G401 (cell line): Measurements from ENCODE around the gene DAPP1. TPM values are rescaled to one million over a fixed set of nuclear protein-coding genes. Genes with fewer than 3 reads are reported as not detected.
A peak's percentile ranks its signal among the peaks of the same experiment; 100 is the strongest.
"Not testable (repeated sequence)": the region's sequence is repeated elsewhere in the genome, so short reads cannot be mapped to it uniquely, and the experiment has no call there.

Experiments used
- DNase-seq: peaks from one replicate; pipeline ENCODE4 v3.0.0-alpha.2; 2015; ENCODE audit warnings: low spot score
- in situ Hi-C: cut with HindIII; loops from 2 replicates; pipeline ENCODE4 v1.10.0; 2016; ENCODE audit warnings: low sequenced_read_pairs, mixed read lengths
- total RNA-seq: library from RNA; depleted of rRNA; stranded (reverse); fragments of >200 nt; shearing (Covaris generic); gene quantifications from 2 replicates; pipeline ENCODE4 v1.2.3, GENCODE V29; 2014; rRNA removed

DAPP1 gene
- not detected in 2 replicates for total RNA-seq

DNA sequence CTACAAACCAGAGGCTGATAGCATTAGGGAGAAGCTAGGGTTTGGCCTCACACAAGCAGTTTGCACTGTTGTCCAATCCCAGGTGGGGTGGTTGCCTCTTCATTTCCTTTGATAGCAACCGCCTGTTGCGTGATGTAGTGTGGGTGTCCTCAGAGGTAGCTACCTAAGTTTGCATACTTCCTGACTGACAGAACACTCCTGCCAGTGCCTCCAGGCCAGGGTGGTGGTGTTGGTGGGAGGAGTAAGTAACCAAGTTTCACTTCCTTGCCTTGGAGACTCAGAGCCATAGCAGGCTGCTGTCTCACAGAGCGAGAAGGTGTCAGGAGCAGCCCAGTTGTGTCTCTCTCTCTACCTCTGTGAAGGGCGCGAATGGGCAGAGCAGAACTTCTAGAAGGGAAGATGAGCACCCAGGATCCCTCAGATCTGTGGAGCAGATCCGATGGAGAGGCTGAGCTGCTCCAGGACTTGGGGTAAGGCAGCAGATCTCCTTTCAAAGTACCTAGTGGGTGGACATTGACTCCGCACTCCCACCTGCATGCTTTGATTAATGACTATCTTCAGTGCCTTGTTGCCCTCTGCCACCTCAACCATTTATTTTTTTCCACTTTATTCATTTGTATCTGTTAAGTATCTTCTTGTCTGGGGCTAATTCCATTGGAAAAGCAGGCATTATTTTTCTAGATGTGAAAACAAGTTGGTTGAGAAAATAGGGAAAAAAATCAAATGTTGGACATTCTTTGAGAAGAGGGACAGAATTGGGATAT lies at the start of gene DAPP1:
DAPP1 (plus strand) TSS at position 283 of the 764 bp plus-strand sequence; CDS start at position 370, 87 bp downstream.
- DNase-seq: no peak
- in situ Hi-C loops: no loop called here

DNA sequence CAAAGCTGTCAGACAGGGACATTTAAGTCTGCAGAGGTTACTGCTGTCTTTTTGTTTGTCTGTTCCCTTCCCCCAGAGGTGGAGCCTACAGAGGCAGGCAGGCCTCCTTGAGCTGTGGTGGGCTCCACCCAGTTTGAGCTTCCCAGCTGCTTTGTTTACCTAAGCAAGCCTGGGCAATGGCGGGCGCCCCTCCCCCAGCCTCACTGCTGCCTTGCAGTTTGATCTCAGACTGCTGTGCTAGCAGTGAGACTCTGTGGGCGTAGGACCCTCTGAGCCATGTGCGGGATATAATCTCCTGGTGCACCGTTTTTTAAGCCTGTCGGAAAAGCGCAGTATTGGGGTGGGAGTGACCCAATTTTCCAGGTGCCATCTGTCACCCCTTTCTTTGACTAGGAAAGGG lies 45.8 kb upstream of the DAPP1 start:
- DNase-seq, in situ Hi-C loops: not testable (repeated sequence)

- in situ Hi-C loops: no loop called here
- no peak for DNase-seq
Measured at GRCh38 chr4:99783940-99784339, 32.7 kb upstream of the DAPP1 start.

DNA sequence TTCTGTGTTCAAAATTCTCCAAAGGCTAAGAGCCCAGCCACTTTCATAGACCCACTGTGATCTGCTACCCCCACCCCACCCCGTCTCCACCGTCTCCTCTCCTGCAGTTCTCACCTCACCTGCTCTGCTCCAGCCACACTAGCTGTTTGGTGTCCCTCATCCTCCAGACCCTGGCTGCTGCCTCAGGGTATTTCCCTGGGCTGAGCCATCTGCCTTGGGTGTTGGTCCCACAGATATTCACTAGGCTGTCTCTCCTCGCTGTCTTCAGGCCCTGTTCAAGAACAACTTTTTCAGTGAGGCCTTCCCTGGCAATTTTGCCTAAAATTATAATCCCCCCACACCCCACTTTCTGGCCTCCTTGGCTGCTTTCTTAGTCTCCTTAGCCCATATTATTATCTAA lies 31.8 kb upstream of the DAPP1 start:
- in situ Hi-C loops: no loop called here
- no peak for DNase-seq

DNA sequence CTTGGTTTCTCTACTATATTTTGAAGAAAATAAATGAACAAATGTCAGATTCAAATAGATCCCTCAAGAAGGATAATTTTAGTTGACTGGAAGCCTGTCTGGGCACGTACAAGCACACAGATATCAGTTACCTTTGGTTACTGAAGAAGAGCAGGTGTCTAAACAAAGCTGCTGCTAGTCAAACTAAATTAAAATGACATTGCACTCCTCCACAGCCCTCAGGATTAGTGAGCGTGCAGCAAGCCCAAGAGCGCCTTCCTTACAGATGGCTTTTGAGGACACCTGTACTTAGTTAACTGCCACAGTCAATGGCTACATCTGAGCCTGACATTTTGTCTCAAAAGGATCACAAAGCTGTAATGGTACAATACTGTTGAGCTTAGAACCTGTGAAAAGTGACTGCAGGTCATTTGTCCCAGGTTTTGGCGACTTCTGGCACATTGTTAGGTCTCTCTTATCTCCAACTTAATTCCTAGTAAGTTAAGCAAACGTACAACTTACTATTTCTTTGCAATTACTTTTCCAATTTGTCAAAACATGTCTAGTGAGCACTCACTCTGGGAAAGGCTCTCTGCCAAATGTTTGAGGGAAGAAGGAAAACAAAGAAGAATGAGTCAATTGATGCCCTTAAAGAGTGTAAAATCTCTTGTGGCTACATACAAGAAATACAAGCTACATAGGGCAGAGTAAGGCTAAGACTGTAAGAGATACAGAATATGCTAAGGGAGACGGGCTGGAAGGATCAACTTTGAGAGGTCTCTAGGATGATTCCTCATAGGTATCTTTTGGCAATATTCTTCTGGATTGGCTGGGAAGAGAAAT lies 25.6 kb upstream of the DAPP1 start:
- in situ Hi-C loops: no loop called here
- DNase-seq: no peak

DNA sequence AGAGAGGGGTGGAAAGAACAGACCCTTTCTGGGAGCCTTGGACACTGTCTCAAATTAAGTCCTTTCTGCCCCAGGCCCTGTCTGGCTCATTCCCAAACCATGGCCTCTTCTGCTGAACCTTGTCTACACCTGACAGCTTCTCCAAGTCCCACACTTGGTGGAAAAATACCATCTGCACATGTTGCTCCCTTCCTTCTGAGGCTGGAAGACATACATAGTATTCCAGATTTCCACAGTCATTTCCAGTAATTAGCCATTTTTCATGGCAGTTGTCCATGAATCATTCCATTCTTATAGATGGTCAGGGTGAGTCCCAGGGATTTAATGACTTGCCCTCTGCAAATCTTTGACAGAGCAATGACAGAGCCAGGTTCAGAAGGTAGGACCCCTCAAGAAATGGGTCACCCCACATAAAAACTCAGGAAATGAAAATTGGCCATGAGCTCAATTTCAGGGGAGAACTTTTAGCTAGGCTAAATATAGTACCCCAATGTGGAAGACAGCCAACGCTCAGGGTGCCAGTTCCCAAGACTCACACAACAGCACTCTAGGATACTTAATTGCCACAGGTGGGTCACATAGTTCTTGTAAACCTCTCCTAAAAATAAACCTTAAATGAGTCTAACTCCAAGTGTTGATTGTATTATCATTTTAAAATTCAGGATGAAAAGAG lies 16.2 kb upstream of the DAPP1 start:
- in situ Hi-C loops: no loop called here
- DNase-seq: no peak

DNA sequence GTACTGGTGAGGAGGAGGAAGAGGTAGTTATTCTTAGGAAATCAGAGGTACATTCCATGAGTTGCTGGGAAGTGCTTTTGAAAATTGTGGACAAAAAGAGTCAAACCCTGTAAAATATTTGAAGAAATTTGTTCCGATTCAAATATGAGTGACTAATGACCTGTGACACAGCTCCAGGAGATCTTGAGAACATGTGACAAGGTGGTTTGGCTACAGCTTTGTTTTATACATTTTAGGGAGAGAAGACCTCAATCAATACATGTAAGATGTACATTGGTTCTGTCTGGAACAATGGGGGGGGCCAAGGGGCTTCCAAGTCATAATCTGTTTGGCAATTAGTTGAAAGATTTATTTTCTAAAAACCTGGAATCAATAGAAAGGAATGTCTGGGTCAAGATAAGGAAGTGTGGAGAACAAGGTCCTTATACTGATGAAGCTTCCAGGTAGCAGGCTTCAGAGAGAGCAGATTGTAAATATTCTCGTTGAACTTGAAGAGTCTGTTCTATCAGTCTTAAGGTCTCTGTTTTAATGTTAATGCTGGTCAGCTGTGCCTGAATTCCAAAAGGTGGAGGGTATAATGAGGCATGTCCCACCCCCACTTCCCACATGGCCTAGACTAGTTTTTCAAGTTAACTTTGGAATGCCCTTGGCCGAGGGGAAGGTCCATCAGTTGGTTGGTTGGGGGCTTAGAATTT lies 15.5 kb upstream of the DAPP1 start:
- in situ Hi-C loops: no loop called here
- no peak for DNase-seq

GRCh38 chr4:99803566-99804101 lies 13.0 kb upstream of the DAPP1 start:
- in situ Hi-C loops: no loop called here
- DNase-seq: no peak

DNA sequence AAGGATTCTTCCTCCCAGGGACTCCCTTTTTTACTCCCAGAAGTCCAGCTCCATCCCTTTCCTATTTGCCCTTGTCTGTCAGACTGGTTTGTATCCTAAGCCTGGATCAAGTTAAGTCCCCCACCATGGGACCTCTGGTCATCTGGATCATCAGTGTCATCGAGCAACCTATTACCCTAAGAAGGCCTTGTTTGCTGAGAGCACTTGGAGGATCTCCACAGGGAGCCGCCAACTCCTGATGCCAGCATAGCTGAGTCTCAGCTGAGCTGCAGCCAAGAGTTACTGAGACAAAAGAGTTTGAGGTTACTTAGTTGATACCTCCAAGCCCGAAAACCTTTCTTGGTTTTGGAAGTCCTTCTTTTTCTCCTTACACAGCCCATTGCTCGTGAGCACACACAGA lies 10.1 kb upstream of the DAPP1 start:
- DNase-seq: no peak
- in situ Hi-C loops: no loop called here

DNA sequence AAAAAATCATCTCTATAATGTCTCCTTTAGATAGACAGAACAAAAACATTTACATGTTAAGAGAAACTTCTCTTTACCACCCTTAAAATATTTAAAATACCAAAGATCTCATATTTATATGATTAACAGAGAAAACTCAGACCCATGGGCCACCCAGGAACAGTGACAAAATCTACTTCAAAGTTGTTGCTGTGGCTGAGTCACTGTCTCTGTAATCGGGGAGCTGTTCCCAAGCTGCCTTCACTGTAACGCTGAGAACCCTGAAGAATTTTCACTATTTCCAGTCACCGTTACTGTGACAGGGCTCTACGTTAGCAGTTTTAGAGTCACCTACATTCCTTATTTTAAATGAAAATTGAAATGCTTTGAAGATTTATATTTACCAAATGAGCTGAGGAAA lies 9.0 kb upstream of the DAPP1 start:
- in situ Hi-C loops: no loop called here
- DNase-seq: no peak

GRCh38 chr4:99808260-99808857 lies 8.3 kb upstream of the DAPP1 start:
- in situ Hi-C loops: no loop called here
- peak; percentile 14 for DNase-seq

DNA sequence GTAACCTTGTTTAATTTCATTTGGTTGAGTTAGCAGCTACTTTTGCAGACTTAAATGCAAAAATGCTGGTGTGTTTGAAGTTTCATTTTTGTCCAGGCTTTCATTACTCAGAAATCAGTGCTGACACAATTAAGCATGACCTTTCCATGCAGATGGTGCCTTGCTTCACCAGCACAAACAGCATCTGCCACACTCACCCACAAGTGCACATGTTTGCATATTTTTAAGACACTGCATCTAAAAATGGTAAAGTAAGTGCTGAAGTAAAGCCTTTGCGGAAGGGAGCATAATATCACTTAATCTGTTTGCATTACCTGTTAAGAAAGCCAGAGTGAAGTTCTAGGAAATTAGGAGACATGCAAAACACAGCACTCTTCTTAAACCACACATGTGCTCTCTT lies 7.3 kb upstream of the DAPP1 start:
- in situ Hi-C loops: no loop called here
- DNase-seq: no peak

GRCh38 chr4:99810536-99810935 lies 6.1 kb upstream of the DAPP1 start:
- no peak for DNase-seq

DNA sequence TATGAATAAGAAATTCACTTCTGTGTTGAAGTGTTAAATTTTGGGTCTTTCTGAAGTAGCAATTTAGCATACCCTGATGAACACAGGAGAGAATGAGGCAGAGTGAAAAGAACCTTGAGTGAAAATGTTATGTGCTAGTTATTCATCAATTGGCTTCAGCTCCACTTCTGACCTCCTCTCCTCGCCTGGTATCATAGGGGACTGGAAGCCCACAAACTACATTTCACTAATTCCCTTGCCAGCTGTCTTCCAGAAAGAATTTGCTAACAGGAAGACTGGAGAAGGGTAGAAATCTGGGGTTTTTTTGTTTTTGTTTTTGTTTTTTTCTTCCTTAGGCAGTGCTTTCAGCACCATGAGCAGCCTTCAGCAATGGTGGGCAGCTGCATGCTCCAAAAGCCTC lies 5.5 kb upstream of the DAPP1 start:
- in situ Hi-C loops: no loop called here
- DNase-seq: no peak

More at GRCh38 chr4:99810536-99810935, 6.1 kb upstream of the DAPP1 start:
- in situ Hi-C loops: no loop called here

- DNase-seq: peak; percentile 4
- in situ Hi-C loops: no loop called here
Measured at GRCh38 chr4:99811850-99812249, 4.8 kb upstream of the DAPP1 start.

DNA sequence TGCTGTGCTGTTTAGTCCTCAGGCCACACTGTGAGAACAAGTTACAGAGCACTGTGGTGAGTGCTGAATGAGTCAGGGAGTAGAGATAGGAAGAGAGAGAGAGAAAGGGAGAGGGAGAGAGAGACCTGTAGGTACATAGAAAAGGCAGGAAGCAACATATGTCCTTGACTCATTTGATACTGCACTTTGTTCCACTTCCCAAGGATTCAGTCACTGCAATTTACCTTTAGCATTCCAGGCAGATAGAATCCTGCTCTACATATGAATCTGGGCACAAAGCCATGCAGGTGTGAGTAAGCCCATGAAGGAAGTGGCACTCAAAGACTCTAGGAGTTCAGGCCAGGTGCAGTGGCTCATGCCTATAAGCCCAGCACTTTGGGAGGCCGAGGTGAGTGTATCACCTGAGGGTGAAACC lies 1.0 kb upstream of the DAPP1 start:
- in situ Hi-C loops: no loop called here
- DNase-seq: no peak

GRCh38 chr4:99817309-99817890 lies 773 bp downstream of the DAPP1 start:
- DNase-seq: no peak
- in situ Hi-C loops: no loop called here

DNA sequence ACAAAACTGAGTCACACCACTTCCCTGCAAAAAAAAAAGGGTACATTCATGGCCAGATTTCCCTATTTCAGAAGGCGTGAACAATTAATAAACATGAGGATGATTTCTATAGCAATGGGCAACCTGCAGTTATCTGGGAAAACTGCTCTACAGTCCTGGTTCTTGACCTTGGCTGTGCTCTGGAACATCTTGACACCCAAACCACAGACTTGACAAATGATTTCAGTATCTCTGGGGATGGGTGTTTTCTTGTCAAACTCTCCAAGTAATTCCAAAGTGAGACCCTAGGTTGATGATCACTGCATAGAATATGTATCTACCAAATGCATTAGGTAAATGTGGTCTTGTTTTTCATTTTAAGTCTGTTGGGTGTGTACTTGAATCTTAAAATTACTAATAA lies 2.0 kb downstream of the DAPP1 start:
- in situ Hi-C loops: no loop called here
- no peak for DNase-seq
